Neural cell (in vitro differentiated cells): Measurements from ENCODE around the gene B3GALT5. TPM values are rescaled to one million over a fixed set of nuclear protein-coding genes. Genes with fewer than 3 reads are reported as not detected.

ENCODE experiments used
- H2AFZ ChIP-seq: fragments of 200-600, 300-800 bp; sonication (generic), shearing (Covaris generic); 2 replicates; pipeline ENCODE4 v1.6.0; 2014; ENCODE audit warnings: low read depth, mild to moderate bottlenecking, antibody characterized with exemption, low read length, moderate library complexity
- H3F3A ChIP-seq: fragments of 200-600 bp; shearing (Covaris generic); 2 replicates; pipeline ENCODE4 v1.6.1; 2016; ENCODE audit warnings: mild to moderate bottlenecking, moderate library complexity, mixed read lengths, antibody characterized with exemption, low read length; ENCODE audit not compliant: insufficient read depth, poor library complexity, severe bottlenecking
- H3K27ac ChIP-seq: fragments of 200-600, 300-800 bp; sonication (generic), shearing (Covaris generic); 2 replicates; pipeline ENCODE4 v1.5.1; 2014; ENCODE audit warnings: mild to moderate bottlenecking, low read length, moderate library complexity
- H3K27me3 ChIP-seq: fragments of 300-800, 200-600 bp; sonication (generic), shearing (Covaris generic); 2 replicates; pipeline ENCODE4 v1.6.0; 2014; ENCODE audit warnings: mild to moderate bottlenecking, low read depth, low read length, moderate library complexity; ENCODE audit not compliant: insufficient read depth
- H3K36me3 ChIP-seq: fragments of 300-800, 200-600 bp; sonication (generic), shearing (Covaris generic); 2 replicates; pipeline ENCODE4 v1.5.1; 2014; ENCODE audit warnings: mild to moderate bottlenecking, antibody characterized with exemption, low read length, moderate library complexity; ENCODE audit not compliant: insufficient read depth
- H3K4me2 ChIP-seq: fragments of 300-800, 200-600 bp; sonication (generic), shearing (Covaris generic); 2 replicates; pipeline ENCODE4 v1.6.0; 2014; ENCODE audit warnings: mild to moderate bottlenecking, low read length
- H3K4me3 ChIP-seq: fragments of 300-800, 200-600 bp; sonication (generic), shearing (Covaris generic); 2 replicates; pipeline ENCODE4 v1.5.1; 2014; ENCODE audit warnings: mild to moderate bottlenecking, low read length, moderate library complexity
- H3K79me2 ChIP-seq: fragments of 200-600 bp; shearing (Covaris generic); replicated peaks from 2 replicates; pipeline ENCODE4 v1.6.0; 2014; ENCODE audit warnings: mild to moderate bottlenecking, low read length, moderate library complexity; ENCODE audit not compliant: insufficient read depth
- H3K9ac ChIP-seq: fragments of 300-800, 200-600 bp; sonication (generic), shearing (Covaris generic); 2 replicates; pipeline ENCODE4 v1.6.1; 2016; ENCODE audit warnings: mild to moderate bottlenecking, low read length, mixed read lengths
- H3K9me2 ChIP-seq: fragments of 200-600 bp; shearing (Covaris generic); 2 replicates; pipeline ENCODE4 v1.6.1; 2016; ENCODE audit warnings: mild to moderate bottlenecking, low read length, mixed read lengths; ENCODE audit not compliant: insufficient read depth
- H3K9me3 ChIP-seq: fragments of 200-600, 300-800 bp; sonication (generic), shearing (Covaris generic); 2 replicates; pipeline ENCODE4 v1.6.1; 2016; ENCODE audit warnings: mild to moderate bottlenecking, mixed run types, low read length, moderate library complexity, mixed read lengths
- H4K20me1 ChIP-seq: fragments of 200-600 bp; shearing (Covaris generic); 2 replicates; pipeline ENCODE4 v1.6.1; 2016; ENCODE audit warnings: mild to moderate bottlenecking, mixed run types; ENCODE audit not compliant: insufficient read depth
- EP300 ChIP-seq: fragments of 450-650 bp; conservative IDR thresholded peaks from 2 replicates; pipeline ENCODE4 v1.6.1; 2014; ENCODE audit warnings: antibody characterized with exemption, mild to moderate bottlenecking, moderate library complexity; ENCODE audit not compliant: poor library complexity, severe bottlenecking
- EZH2 ChIP-seq: fragments of 200-600, 300-800 bp; shearing (Covaris generic), sonication (generic); IDR thresholded peaks from 2 replicates; pipeline ENCODE4 v1.6.1; 2014; ENCODE audit warnings: antibody characterized with exemption, low read length, borderline replicate concordance, mild to moderate bottlenecking; ENCODE audit not compliant: insufficient read depth, poor library complexity, severe bottlenecking
- MXI1 ChIP-seq: fragments of 450-650 bp; conservative IDR thresholded peaks from 2 replicates; pipeline ENCODE4 v1.6.1; 2014; ENCODE audit warnings: antibody characterized with exemption, mild to moderate bottlenecking; ENCODE audit not compliant: poor library complexity, severe bottlenecking
- POLR2AphosphoS5 ChIP-seq: IDR thresholded peaks from 2 replicates; pipeline ENCODE4 v1.6.1; 2012
- RAD21 ChIP-seq: fragments of 450-650 bp; conservative IDR thresholded peaks from 2 replicates; pipeline ENCODE4 v1.6.1; 2014; ENCODE audit warnings: antibody characterized with exemption, mild to moderate bottlenecking, moderate library complexity
- SMC3 ChIP-seq: fragments of 450-650 bp; conservative IDR thresholded peaks from 2 replicates; pipeline ENCODE4 v1.6.1; 2014; ENCODE audit warnings: antibody characterized with exemption, mild to moderate bottlenecking, moderate library complexity; ENCODE audit not compliant: poor library complexity
- TAF1 ChIP-seq: IDR thresholded peaks from 2 replicates; pipeline ENCODE4 v1.6.1; 2012; ENCODE audit warnings: low read depth
- polyA minus RNA-seq: library from RNA; depleted of rRNA, polyadenylated mRNA; stranded (reverse); fragments of >200 nt; gene quantifications from 2 replicates; pipeline ENCODE4 v1.2.3, GENCODE V29; 2014
- polyA plus RNA-seq: library from polyadenylated mRNA; depleted of rRNA; stranded (reverse); fragments of >200 nt; gene quantifications from 2 replicates; pipeline ENCODE4 v1.2.3, GENCODE V29; 2014
- TF ChIP-seq, protein P1 (sequence below): IDR thresholded peaks from 2 replicates; pipeline ENCODE4 v1.6.1; 2012; ENCODE audit warnings: borderline replicate concordance
- TF ChIP-seq, protein P2 (sequence below): fragments of 450-650 bp; IDR thresholded peaks from 2 replicates; pipeline ENCODE4 v1.5.1; 2014; ENCODE audit warnings: antibody characterized with exemption, mild to moderate bottlenecking, moderate library complexity; ENCODE audit not compliant: poor library complexity, severe bottlenecking

B3GALT5 gene, protein sequence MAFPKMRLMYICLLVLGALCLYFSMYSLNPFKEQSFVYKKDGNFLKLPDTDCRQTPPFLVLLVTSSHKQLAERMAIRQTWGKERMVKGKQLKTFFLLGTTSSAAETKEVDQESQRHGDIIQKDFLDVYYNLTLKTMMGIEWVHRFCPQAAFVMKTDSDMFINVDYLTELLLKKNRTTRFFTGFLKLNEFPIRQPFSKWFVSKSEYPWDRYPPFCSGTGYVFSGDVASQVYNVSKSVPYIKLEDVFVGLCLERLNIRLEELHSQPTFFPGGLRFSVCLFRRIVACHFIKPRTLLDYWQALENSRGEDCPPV
- polyA plus RNA-seq = 0.50 and 0.80 TPM in 2 replicates
- 2.5 and 3.2 TPM in 2 replicates for polyA minus RNA-seq

DNA sequence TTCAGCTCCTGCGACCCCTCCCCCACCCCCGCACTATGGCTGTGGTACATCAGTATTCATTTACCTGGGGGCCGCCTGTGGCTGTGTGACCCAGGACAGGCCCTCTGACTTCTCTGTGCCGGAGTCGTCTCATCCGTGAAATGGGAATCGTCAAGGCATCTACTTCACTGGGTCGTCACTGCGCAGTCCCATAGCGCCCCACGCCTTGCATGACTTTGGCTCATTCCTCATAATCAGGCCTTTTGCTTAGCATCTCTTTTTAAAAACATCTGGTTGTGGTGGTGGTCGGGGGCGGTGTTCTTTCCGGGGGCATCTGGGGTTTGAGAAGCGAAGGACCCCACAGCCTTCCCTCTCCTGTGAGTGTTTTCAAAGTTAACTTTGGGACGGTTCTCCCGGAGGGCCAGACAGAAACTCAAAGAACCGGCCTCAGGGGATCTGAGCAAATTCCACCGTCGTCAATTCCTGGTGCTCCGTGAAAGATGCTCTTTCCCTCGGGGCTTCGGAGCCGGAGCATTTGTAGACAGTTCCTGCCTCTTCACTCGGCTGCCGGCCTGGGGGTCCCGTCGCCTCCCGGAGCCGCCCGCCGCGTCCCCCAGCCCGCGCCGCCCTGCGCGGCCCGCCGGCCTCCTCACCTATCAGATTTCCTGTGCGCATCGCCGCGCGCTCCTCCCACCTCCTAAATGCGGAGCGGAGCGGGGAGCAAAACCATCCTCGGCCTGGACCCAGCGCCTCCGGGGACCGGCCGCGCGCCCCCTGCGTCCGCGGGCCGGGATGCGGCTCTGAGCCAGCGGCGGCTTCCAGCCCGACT, at the start of gene B3GALT5:
B3GALT5 (plus strand) TSS at position 708 of the 808 bp plus-strand sequence. CDS start 47,620 bp downstream, outside the sequence.
- Histone ChIP-seq H4K20me1 (no peaks in the 10 kb centered on the region), H3K4me2 (peak within 1 kb of the TSS; percentile 61), H3K9ac (peak within 1 kb of the TSS; percentile 44), H2AFZ (no peak within 1 kb of the TSS), H3F3A (no peaks in the 10 kb centered on the region), H3K79me2 (no peaks in the 10 kb centered on the region), H3K4me3 (peak within 1 kb of the TSS; percentile 63), H3K36me3 (no peaks in the 10 kb centered on the region), H3K9me2 (no peaks in the 10 kb centered on the region), H3K27me3 (peaks cover 18% of the 10 kb centered on the region), H3K27ac (no peak within 1 kb of the TSS), H3K9me3 (no peaks in the 10 kb centered on the region)
- TF ChIP-seq RAD21 = peak; percentile 19
- TF ChIP-seq SMC3 = peak; percentile 14
- no peak for TF ChIP-seq MXI1

DNA sequence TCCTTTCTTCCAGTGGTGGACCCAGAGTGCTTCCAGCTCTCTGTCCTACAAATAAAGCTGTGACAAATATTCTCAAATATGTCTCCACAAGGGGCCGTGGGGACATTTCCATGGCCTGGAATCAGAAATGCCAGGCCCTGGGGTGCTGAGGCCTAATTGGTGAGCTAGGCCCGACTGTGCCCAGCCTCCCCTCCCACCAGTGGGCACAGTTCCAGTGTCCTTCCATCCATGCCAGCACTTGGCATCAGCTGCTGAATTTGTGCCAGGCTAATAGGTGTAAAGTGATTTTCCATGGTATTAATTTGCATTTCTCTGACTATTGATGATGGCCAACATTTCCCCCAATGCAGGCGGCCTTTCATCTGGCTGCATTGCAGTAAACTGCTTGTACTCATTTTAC, 48.5 kb upstream of the B3GALT5 start:
- H3K9me2 ChIP-seq = no peaks in the 10 kb centered on the region
- no peak overlapping the region for H3K9ac ChIP-seq
- no peak overlapping the region for H2AFZ ChIP-seq
- H3K27ac ChIP-seq = no peak overlapping the region
- H3K79me2 ChIP-seq = no peaks in the 10 kb centered on the region
- H3K9me3 ChIP-seq = no peaks in the 10 kb centered on the region
- no peaks in the 10 kb centered on the region for H3F3A ChIP-seq
- no peak overlapping the region for H3K4me3 ChIP-seq
- H3K4me2 ChIP-seq = no peak overlapping the region
- no peaks in the 10 kb centered on the region for H4K20me1 ChIP-seq
- no peaks in the 10 kb centered on the region for H3K27me3 ChIP-seq
- no peak for TF ChIP-seq SMC3
- no peak for TF ChIP-seq TAF1
- no peak for TF ChIP-seq RAD21
- no peak for TF ChIP-seq MXI1
- TF ChIP-seq EP300 = no peak
- TF ChIP-seq, protein P1, sequence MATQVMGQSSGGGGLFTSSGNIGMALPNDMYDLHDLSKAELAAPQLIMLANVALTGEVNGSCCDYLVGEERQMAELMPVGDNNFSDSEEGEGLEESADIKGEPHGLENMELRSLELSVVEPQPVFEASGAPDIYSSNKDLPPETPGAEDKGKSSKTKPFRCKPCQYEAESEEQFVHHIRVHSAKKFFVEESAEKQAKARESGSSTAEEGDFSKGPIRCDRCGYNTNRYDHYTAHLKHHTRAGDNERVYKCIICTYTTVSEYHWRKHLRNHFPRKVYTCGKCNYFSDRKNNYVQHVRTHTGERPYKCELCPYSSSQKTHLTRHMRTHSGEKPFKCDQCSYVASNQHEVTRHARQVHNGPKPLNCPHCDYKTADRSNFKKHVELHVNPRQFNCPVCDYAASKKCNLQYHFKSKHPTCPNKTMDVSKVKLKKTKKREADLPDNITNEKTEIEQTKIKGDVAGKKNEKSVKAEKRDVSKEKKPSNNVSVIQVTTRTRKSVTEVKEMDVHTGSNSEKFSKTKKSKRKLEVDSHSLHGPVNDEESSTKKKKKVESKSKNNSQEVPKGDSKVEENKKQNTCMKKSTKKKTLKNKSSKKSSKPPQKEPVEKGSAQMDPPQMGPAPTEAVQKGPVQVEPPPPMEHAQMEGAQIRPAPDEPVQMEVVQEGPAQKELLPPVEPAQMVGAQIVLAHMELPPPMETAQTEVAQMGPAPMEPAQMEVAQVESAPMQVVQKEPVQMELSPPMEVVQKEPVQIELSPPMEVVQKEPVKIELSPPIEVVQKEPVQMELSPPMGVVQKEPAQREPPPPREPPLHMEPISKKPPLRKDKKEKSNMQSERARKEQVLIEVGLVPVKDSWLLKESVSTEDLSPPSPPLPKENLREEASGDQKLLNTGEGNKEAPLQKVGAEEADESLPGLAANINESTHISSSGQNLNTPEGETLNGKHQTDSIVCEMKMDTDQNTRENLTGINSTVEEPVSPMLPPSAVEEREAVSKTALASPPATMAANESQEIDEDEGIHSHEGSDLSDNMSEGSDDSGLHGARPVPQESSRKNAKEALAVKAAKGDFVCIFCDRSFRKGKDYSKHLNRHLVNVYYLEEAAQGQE = no peak
- no peak for TF ChIP-seq POLR2AphosphoS5
- TF ChIP-seq EZH2 = no peak
- TF ChIP-seq, protein P2, sequence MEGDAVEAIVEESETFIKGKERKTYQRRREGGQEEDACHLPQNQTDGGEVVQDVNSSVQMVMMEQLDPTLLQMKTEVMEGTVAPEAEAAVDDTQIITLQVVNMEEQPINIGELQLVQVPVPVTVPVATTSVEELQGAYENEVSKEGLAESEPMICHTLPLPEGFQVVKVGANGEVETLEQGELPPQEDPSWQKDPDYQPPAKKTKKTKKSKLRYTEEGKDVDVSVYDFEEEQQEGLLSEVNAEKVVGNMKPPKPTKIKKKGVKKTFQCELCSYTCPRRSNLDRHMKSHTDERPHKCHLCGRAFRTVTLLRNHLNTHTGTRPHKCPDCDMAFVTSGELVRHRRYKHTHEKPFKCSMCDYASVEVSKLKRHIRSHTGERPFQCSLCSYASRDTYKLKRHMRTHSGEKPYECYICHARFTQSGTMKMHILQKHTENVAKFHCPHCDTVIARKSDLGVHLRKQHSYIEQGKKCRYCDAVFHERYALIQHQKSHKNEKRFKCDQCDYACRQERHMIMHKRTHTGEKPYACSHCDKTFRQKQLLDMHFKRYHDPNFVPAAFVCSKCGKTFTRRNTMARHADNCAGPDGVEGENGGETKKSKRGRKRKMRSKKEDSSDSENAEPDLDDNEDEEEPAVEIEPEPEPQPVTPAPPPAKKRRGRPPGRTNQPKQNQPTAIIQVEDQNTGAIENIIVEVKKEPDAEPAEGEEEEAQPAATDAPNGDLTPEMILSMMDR = no peak
- H3K36me3 ChIP-seq = no peaks in the 10 kb centered on the region
